HepG2 (cell line): ENCODE measurements around the gene NFATC4. TPM values are rescaled to one million over a fixed set of nuclear protein-coding genes. Genes with fewer than 3 reads are reported as not detected.
A peak's percentile ranks its signal among the peaks of the same experiment; 100 is the strongest.

Experiments used
- GPN1 ChIP-seq: sonication (generic); formaldehyde crosslinking; IDR thresholded peaks from 2 replicates; pipeline ENCODE4 v1.5.1; 2020; ENCODE audit warnings: missing genetic modification reagents, borderline replicate concordance
- HDAC2 ChIP-seq: sonication (generic); formaldehyde crosslinking; IDR thresholded peaks from 2 replicates; pipeline ENCODE4 v1.4.0; 2020; ENCODE audit warnings: missing genetic modification reagents
- ISL2 ChIP-seq: sonication (generic); formaldehyde crosslinking; IDR thresholded peaks from 2 replicates; pipeline ENCODE4 v1.5.0; 2020; ENCODE audit warnings: missing genetic modification reagents
- KAT7 ChIP-seq: IDR thresholded peaks from 2 replicates; pipeline ENCODE4 v1.6.1; 2018; ENCODE audit warnings: borderline replicate concordance, missing compliant biosample characterization
- MAZ ChIP-seq, 2 experiments: sonication (generic) in 1 of 2; formaldehyde crosslinking in 1 of 2; IDR thresholded peaks; 2 replicates each; pipeline versions ENCODE4 v1.5.0 to v1.6.1; 2012 to 2020; ENCODE audit warnings: low read depth in 2 of 2, mild to moderate bottlenecking in 2 of 2, borderline replicate concordance in 1 of 2, improper control_type of control experiment in 1 of 2, low read length in 1 of 2, missing genetic modification reagents in 1 of 2, moderate library complexity in 1 of 2
- MED13 ChIP-seq: sonication (generic); formaldehyde crosslinking; IDR thresholded peaks from 2 replicates; pipeline ENCODE4 v1.5.0; 2020; ENCODE audit warnings: missing genetic modification reagents
- MED8 ChIP-seq: sonication (generic); formaldehyde crosslinking; IDR thresholded peaks from 2 replicates; pipeline ENCODE4 v1.8.1; 2023; ENCODE audit warnings: mild to moderate bottlenecking, missing genetic modification reagents; ENCODE audit not compliant: insufficient replicate concordance
- MEIS1 ChIP-seq: sonication (generic); formaldehyde crosslinking; IDR thresholded peaks from 2 replicates; pipeline ENCODE4 v1.9.0; 2021; ENCODE audit warnings: mild to moderate bottlenecking, missing genetic modification reagents, moderate library complexity, borderline replicate concordance
- MEIS2 ChIP-seq: sonication (generic); formaldehyde crosslinking; IDR thresholded peaks from 2 replicates; pipeline ENCODE4 v1.9.0; 2021; ENCODE audit warnings: mild to moderate bottlenecking, missing genetic modification reagents
- NFE2L1 ChIP-seq: sonication (generic); formaldehyde crosslinking; IDR thresholded peaks from 2 replicates; pipeline ENCODE4 v1.4.0; 2020; ENCODE audit warnings: missing genetic modification reagents, mild to moderate bottlenecking, borderline replicate concordance
- NFRKB ChIP-seq: fragments of 450-650 bp; IDR thresholded peaks from 2 replicates; pipeline ENCODE4 v1.6.1; 2017
- SIX4 ChIP-seq: sonication (generic); formaldehyde crosslinking; IDR thresholded peaks from 2 replicates; pipeline ENCODE4 v1.4.0; 2020; ENCODE audit warnings: missing genetic modification reagents
- TCF7L2 ChIP-seq: IDR thresholded peaks from 2 replicates; pipeline ENCODE4 v1.6.1; 2011; ENCODE audit warnings: mild to moderate bottlenecking, low read depth, low read length, moderate library complexity
- TERF1 ChIP-seq: sonication (generic); formaldehyde crosslinking; IDR thresholded peaks from 2 replicates; pipeline ENCODE4 v1.8.0; 2022; ENCODE audit warnings: mild to moderate bottlenecking, missing genetic modification reagents, moderate library complexity
- ZBTB20 ChIP-seq: sonication (generic); formaldehyde crosslinking; IDR thresholded peaks from 2 replicates; pipeline ENCODE4 v1.8.1; 2023; ENCODE audit warnings: missing genetic modification reagents, low read depth, mild to moderate bottlenecking, borderline replicate concordance
- ZNF432 ChIP-seq: sonication (generic); formaldehyde crosslinking; IDR thresholded peaks from 2 replicates; pipeline ENCODE4 v1.5.0; 2020; ENCODE audit warnings: missing genetic modification reagents, mild to moderate bottlenecking, borderline replicate concordance
- ZNF496 ChIP-seq: sonication (generic); formaldehyde crosslinking; IDR thresholded peaks from 2 replicates; pipeline ENCODE4 v1.8.1; 2023; ENCODE audit warnings: mild to moderate bottlenecking, moderate library complexity, missing genetic modification reagents; ENCODE audit not compliant: insufficient replicate concordance
- ZNF501 ChIP-seq: sonication (generic); formaldehyde crosslinking; IDR thresholded peaks from 2 replicates; pipeline ENCODE4 v1.5.1; 2020; ENCODE audit warnings: mild to moderate bottlenecking, moderate library complexity, missing genetic modification reagents
- ZNF678 ChIP-seq: sonication (generic); formaldehyde crosslinking; IDR thresholded peaks from 2 replicates; pipeline ENCODE4 v1.4.0; 2020; ENCODE audit warnings: mild to moderate bottlenecking, missing genetic modification reagents
- ZNF776 ChIP-seq: sonication (generic); formaldehyde crosslinking; IDR thresholded peaks from 2 replicates; pipeline ENCODE4 v1.4.0; 2020; ENCODE audit warnings: mild to moderate bottlenecking, missing genetic modification reagents
- polyA plus RNA-seq, 8 experiments: library from polyadenylated mRNA; depleted of rRNA in 3 of 8; stranded (reverse) in 7 of 8; unstranded in 1 of 8; fragments of >200 nt; fragmentation: Illumina TruSeq in 4 of 8; extraction: Trizol in 4 of 8; gene quantifications; 2 replicates each; pipeline versions ENCODE4 v1.2.1 to v1.2.3, GENCODE V29; 2011 to 2016; ENCODE audit warnings: low read depth in 4 of 8, missing spikeins in 1 of 8, mixed read lengths in 1 of 8; ENCODE audit not compliant: insufficient read depth in 1 of 8
- total RNA-seq, 5 experiments: library from RNA; depleted of rRNA; stranded (reverse); fragments of >200 nt; fragmentation: Illumina TruSeq; extraction: Trizol; gene quantifications; 2 replicates each; pipeline ENCODE4 v1.2.3, GENCODE V29; 2016; ENCODE audit warnings: low read depth in 1 of 5
- TF ChIP-seq, protein P1 (sequence below): sonication (generic); formaldehyde crosslinking; IDR thresholded peaks from 2 replicates; pipeline ENCODE4 v1.4.0; 2020; ENCODE audit warnings: missing genetic modification reagents
- TF ChIP-seq, protein P2 (sequence below): sonication (generic); formaldehyde crosslinking; conservative IDR thresholded peaks from 2 replicates; pipeline ENCODE4 v1.4.0; 2020; ENCODE audit warnings: missing genetic modification reagents

The NFATC4 gene
- total and polyA plus RNA-seq, 2 of the 13 experiments (the other 11 are each of a cell fraction or from before 2014, with no cell fraction given), result 0.04 to 0.15 TPM

DNA sequence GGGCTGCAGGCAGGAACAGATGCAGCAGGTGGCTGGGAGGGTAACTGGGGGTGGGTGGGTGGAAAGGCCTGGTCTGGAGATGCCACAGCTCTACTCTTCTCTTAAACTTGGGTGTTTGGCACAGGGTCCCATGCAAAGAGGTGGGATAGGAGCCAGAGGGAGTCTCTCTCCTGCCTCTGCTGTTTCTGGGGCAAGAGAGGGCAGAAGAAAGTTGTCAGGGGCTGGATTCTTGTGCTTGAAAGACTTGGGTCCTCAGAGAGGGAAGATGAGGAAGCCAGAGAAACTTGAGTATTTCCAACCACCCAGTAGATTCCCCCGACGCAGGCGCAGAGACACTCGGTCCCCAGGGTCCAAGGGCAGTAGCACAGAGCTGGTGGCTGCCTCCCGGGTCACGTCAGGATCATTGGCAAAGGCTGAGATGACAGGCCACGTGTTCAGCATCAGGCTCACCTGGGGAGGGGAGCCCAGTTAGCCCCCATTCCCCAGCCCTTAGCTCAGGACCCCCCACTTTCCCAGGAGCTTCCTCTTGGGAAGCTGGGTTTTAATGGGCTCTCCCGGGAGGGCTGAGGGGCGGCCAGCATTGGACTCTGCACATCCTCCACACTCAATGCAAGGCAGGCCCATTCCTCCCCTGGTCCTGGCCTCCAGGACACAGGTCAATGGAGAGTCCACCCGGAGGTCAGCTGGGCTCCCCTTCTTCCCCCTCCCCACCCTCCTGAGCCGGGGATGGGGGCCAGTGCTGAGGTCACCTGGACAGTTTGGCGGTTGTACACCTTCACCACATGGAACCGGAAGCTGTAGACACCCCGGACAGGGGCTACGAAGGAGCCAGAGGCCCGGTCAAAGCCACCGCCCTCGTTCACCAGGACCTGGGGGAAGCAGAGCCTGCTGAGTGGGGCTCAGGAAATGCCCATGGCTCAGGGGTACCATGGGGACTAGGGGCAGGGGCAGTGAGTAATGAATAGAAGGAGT lies 59.8 kb downstream of the NFATC4 start (continued):
- TF ChIP-seq ZNF776, result no peak
- TF ChIP-seq MED8 (CRISPR knock-in tag), result no peak
- TF ChIP-seq ZNF496 (CRISPR knock-in tag), result no peak
- no peak for TF ChIP-seq ZNF678 (CRISPR knock-in tag)
- TF ChIP-seq GPN1 (CRISPR knock-in tag), result 0 out of 2 replicates have a peak, but pooled peaks have one; percentile 46
- no peak for TF ChIP-seq TERF1
- no peak for TF ChIP-seq MAZ (IDR thresholded peaks at IDR 0.05; ENCODE audit: borderline replicate concordance, low read depth, low read length)
- no peak; the same call in 1 of the 2 replicates for TF ChIP-seq MAZ (CRISPR knock-in tag; IDR thresholded peaks at IDR 0.05; ENCODE audit: low read depth)
- TF ChIP-seq, protein P1, sequence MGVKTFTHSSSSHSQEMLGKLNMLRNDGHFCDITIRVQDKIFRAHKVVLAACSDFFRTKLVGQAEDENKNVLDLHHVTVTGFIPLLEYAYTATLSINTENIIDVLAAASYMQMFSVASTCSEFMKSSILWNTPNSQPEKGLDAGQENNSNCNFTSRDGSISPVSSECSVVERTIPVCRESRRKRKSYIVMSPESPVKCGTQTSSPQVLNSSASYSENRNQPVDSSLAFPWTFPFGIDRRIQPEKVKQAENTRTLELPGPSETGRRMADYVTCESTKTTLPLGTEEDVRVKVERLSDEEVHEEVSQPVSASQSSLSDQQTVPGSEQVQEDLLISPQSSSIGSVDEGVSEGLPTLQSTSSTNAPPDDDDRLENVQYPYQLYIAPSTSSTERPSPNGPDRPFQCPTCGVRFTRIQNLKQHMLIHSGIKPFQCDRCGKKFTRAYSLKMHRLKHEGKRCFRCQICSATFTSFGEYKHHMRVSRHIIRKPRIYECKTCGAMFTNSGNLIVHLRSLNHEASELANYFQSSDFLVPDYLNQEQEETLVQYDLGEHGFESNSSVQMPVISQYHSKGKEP (CRISPR knock-in tag), result no peak
- no peak for TF ChIP-seq KAT7 (CRISPR knock-in tag)
- no peak for TF ChIP-seq TCF7L2
- TF ChIP-seq ZNF432 (CRISPR knock-in tag), result no peak
- no peak for TF ChIP-seq MED13 (CRISPR knock-in tag)
- TF ChIP-seq SIX4 (CRISPR knock-in tag), result no peak
- TF ChIP-seq, protein P2, sequence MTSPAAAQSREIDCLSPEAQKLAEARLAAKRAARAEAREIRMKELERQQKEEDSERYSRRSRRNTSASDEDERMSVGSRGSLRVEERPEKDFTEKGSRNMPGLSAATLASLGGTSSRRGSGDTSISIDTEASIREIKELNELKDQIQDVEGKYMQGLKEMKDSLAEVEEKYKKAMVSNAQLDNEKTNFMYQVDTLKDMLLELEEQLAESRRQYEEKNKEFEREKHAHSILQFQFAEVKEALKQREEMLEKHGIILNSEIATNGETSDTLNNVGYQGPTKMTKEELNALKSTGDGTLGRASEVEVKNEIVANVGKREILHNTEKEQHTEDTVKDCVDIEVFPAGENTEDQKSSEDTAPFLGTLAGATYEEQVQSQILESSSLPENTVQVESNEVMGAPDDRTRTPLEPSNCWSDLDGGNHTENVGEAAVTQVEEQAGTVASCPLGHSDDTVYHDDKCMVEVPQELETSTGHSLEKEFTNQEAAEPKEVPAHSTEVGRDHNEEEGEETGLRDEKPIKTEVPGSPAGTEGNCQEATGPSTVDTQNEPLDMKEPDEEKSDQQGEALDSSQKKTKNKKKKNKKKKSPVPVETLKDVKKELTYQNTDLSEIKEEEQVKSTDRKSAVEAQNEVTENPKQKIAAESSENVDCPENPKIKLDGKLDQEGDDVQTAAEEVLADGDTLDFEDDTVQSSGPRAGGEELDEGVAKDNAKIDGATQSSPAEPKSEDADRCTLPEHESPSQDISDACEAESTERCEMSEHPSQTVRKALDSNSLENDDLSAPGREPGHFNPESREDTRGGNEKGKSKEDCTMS (CRISPR knock-in tag), result no peak
- no peak for TF ChIP-seq HDAC2 (CRISPR knock-in tag)
- TF ChIP-seq ZBTB20 (CRISPR knock-in tag), result peak; percentile 54; the same call in 1 of the 2 replicates
- TF ChIP-seq MEIS1 (CRISPR knock-in tag), result no peak
- TF ChIP-seq NFE2L1, result peak; percentile 63; the same call in 1 of the 2 replicates
- no peak for TF ChIP-seq ZNF501
- TF ChIP-seq MEIS2, result peak; percentile 62; the same call in 1 of the 2 replicates
- no peak for TF ChIP-seq NFRKB
- TF ChIP-seq ISL2 (CRISPR knock-in tag), result no peak
